Neural cell (in vitro differentiated cells): ENCODE results near the gene CGNL1. TPM values are rescaled to one million over a fixed set of nuclear protein-coding genes. Genes with fewer than 3 reads are reported as not detected.

ENCODE experiments used
- H2AFZ ChIP-seq: fragments of 200-600, 300-800 bp; sonication (generic), shearing (Covaris generic); 2 replicates; pipeline ENCODE4 v1.6.0; 2014; ENCODE audit warnings: low read depth, mild to moderate bottlenecking, antibody characterized with exemption, low read length, moderate library complexity
- H3F3A ChIP-seq: fragments of 200-600 bp; shearing (Covaris generic); 2 replicates; pipeline ENCODE4 v1.6.1; 2016; ENCODE audit warnings: mild to moderate bottlenecking, moderate library complexity, mixed read lengths, antibody characterized with exemption, low read length; ENCODE audit not compliant: insufficient read depth, poor library complexity, severe bottlenecking
- H3K27ac ChIP-seq: fragments of 200-600, 300-800 bp; sonication (generic), shearing (Covaris generic); 2 replicates; pipeline ENCODE4 v1.5.1; 2014; ENCODE audit warnings: mild to moderate bottlenecking, low read length, moderate library complexity
- H3K27me3 ChIP-seq: fragments of 300-800, 200-600 bp; sonication (generic), shearing (Covaris generic); 2 replicates; pipeline ENCODE4 v1.6.0; 2014; ENCODE audit warnings: mild to moderate bottlenecking, low read depth, low read length, moderate library complexity; ENCODE audit not compliant: insufficient read depth
- H3K36me3 ChIP-seq: fragments of 300-800, 200-600 bp; sonication (generic), shearing (Covaris generic); 2 replicates; pipeline ENCODE4 v1.5.1; 2014; ENCODE audit warnings: mild to moderate bottlenecking, antibody characterized with exemption, low read length, moderate library complexity; ENCODE audit not compliant: insufficient read depth
- H3K4me2 ChIP-seq: fragments of 300-800, 200-600 bp; sonication (generic), shearing (Covaris generic); 2 replicates; pipeline ENCODE4 v1.6.0; 2014; ENCODE audit warnings: mild to moderate bottlenecking, low read length
- H3K4me3 ChIP-seq: fragments of 300-800, 200-600 bp; sonication (generic), shearing (Covaris generic); 2 replicates; pipeline ENCODE4 v1.5.1; 2014; ENCODE audit warnings: mild to moderate bottlenecking, low read length, moderate library complexity
- H3K79me2 ChIP-seq: fragments of 200-600 bp; shearing (Covaris generic); replicated peaks from 2 replicates; pipeline ENCODE4 v1.6.0; 2014; ENCODE audit warnings: mild to moderate bottlenecking, low read length, moderate library complexity; ENCODE audit not compliant: insufficient read depth
- H3K9ac ChIP-seq: fragments of 300-800, 200-600 bp; sonication (generic), shearing (Covaris generic); 2 replicates; pipeline ENCODE4 v1.6.1; 2016; ENCODE audit warnings: mild to moderate bottlenecking, low read length, mixed read lengths
- H3K9me2 ChIP-seq: fragments of 200-600 bp; shearing (Covaris generic); 2 replicates; pipeline ENCODE4 v1.6.1; 2016; ENCODE audit warnings: mild to moderate bottlenecking, low read length, mixed read lengths; ENCODE audit not compliant: insufficient read depth
- H3K9me3 ChIP-seq: fragments of 200-600, 300-800 bp; sonication (generic), shearing (Covaris generic); 2 replicates; pipeline ENCODE4 v1.6.1; 2016; ENCODE audit warnings: mild to moderate bottlenecking, mixed run types, low read length, moderate library complexity, mixed read lengths
- H4K20me1 ChIP-seq: fragments of 200-600 bp; shearing (Covaris generic); 2 replicates; pipeline ENCODE4 v1.6.1; 2016; ENCODE audit warnings: mild to moderate bottlenecking, mixed run types; ENCODE audit not compliant: insufficient read depth
- CTCF ChIP-seq: fragments of 450-650 bp; IDR thresholded peaks from 2 replicates; pipeline ENCODE4 v1.5.1; 2014; ENCODE audit warnings: antibody characterized with exemption, mild to moderate bottlenecking, moderate library complexity; ENCODE audit not compliant: poor library complexity, severe bottlenecking
- EP300 ChIP-seq: fragments of 450-650 bp; conservative IDR thresholded peaks from 2 replicates; pipeline ENCODE4 v1.6.1; 2014; ENCODE audit warnings: antibody characterized with exemption, mild to moderate bottlenecking, moderate library complexity; ENCODE audit not compliant: poor library complexity, severe bottlenecking
- EZH2 ChIP-seq: fragments of 200-600, 300-800 bp; shearing (Covaris generic), sonication (generic); IDR thresholded peaks from 2 replicates; pipeline ENCODE4 v1.6.1; 2014; ENCODE audit warnings: antibody characterized with exemption, low read length, borderline replicate concordance, mild to moderate bottlenecking; ENCODE audit not compliant: insufficient read depth, poor library complexity, severe bottlenecking
- MXI1 ChIP-seq: fragments of 450-650 bp; conservative IDR thresholded peaks from 2 replicates; pipeline ENCODE4 v1.6.1; 2014; ENCODE audit warnings: antibody characterized with exemption, mild to moderate bottlenecking; ENCODE audit not compliant: poor library complexity, severe bottlenecking
- POLR2AphosphoS5 ChIP-seq: IDR thresholded peaks from 2 replicates; pipeline ENCODE4 v1.6.1; 2012
- RAD21 ChIP-seq: fragments of 450-650 bp; conservative IDR thresholded peaks from 2 replicates; pipeline ENCODE4 v1.6.1; 2014; ENCODE audit warnings: antibody characterized with exemption, mild to moderate bottlenecking, moderate library complexity
- SMC3 ChIP-seq: fragments of 450-650 bp; conservative IDR thresholded peaks from 2 replicates; pipeline ENCODE4 v1.6.1; 2014; ENCODE audit warnings: antibody characterized with exemption, mild to moderate bottlenecking, moderate library complexity; ENCODE audit not compliant: poor library complexity
- TAF1 ChIP-seq: IDR thresholded peaks from 2 replicates; pipeline ENCODE4 v1.6.1; 2012; ENCODE audit warnings: low read depth
- polyA plus RNA-seq: library from polyadenylated mRNA; depleted of rRNA; stranded (reverse); fragments of >200 nt; gene quantifications from 2 replicates; pipeline ENCODE4 v1.2.3, GENCODE V29; 2014
- TF ChIP-seq, protein P1 (sequence below): IDR thresholded peaks from 2 replicates; pipeline ENCODE4 v1.6.1; 2012; ENCODE audit warnings: borderline replicate concordance

The CGNL1 gene
- polyA plus RNA-seq, 1 donor from 2014 or later: 0.26 TPM

- no peak overlapping the region for H3K9ac ChIP-seq
- no peak overlapping the region for H2AFZ ChIP-seq
- H3F3A ChIP-seq: peaks cover 4% of the 10 kb centered on the region
- H3K4me3 ChIP-seq: no peak overlapping the region
- no peaks in the 10 kb centered on the region for H4K20me1 ChIP-seq
- TF ChIP-seq SMC3 (no peak), EP300 (no peak), CTCF (no peak), TAF1 (no peak), RAD21 (no peak), POLR2AphosphoS5 (no peak), MXI1 (no peak), EZH2 (no peak)
- TF ChIP-seq, protein P1, sequence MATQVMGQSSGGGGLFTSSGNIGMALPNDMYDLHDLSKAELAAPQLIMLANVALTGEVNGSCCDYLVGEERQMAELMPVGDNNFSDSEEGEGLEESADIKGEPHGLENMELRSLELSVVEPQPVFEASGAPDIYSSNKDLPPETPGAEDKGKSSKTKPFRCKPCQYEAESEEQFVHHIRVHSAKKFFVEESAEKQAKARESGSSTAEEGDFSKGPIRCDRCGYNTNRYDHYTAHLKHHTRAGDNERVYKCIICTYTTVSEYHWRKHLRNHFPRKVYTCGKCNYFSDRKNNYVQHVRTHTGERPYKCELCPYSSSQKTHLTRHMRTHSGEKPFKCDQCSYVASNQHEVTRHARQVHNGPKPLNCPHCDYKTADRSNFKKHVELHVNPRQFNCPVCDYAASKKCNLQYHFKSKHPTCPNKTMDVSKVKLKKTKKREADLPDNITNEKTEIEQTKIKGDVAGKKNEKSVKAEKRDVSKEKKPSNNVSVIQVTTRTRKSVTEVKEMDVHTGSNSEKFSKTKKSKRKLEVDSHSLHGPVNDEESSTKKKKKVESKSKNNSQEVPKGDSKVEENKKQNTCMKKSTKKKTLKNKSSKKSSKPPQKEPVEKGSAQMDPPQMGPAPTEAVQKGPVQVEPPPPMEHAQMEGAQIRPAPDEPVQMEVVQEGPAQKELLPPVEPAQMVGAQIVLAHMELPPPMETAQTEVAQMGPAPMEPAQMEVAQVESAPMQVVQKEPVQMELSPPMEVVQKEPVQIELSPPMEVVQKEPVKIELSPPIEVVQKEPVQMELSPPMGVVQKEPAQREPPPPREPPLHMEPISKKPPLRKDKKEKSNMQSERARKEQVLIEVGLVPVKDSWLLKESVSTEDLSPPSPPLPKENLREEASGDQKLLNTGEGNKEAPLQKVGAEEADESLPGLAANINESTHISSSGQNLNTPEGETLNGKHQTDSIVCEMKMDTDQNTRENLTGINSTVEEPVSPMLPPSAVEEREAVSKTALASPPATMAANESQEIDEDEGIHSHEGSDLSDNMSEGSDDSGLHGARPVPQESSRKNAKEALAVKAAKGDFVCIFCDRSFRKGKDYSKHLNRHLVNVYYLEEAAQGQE: no peak
- no peaks in the 10 kb centered on the region for H3K36me3 ChIP-seq
- H3K9me2 ChIP-seq: no peaks in the 10 kb centered on the region
- no peak overlapping the region for H3K27ac ChIP-seq
- no peaks in the 10 kb centered on the region for H3K9me3 ChIP-seq
- no peaks in the 10 kb centered on the region for H3K79me2 ChIP-seq
- no peak overlapping the region for H3K4me2 ChIP-seq
- H3K27me3 ChIP-seq: no peaks in the 10 kb centered on the region
Observed at GRCh38 chr15:57451555-57451954, 75.2 kb downstream of the CGNL1 start.

DNA sequence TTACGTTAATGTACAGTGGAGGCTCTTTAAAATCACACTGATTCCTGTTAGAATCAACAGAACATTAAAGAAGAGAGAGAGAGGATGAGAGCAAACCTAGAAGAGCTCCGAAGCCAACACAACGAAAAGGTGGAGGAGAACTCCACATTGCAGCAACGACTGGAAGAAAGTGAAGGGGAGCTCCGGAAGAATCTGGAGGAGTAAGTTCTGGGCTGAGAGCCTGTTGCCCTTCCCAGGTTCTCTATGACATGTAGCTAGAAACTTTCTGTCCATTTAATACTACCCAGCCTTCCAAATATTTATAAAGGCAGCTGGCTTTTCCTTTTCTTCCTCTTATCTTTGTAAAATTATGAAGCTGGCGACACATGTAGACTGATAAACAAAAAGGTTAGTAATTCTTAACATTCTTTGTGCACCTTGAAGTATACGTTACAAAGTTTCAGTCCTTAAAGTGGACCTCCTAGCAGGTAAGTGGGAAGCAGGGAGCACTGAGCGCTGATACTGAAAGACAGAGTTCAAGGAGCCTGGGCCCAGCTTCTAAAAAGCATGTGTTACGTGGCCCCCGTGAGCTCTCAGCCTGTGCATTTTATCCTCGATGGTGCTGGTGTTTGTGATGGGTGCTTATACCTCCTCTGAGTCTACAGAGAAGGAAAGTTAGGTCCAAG is 75.9 kb downstream of the CGNL1 start:
- TF ChIP-seq EZH2 (no peak), CTCF (no peak), EP300 (no peak), SMC3 (no peak), MXI1 (no peak), RAD21 (no peak)
- H3K79me2 ChIP-seq: no peaks in the 10 kb centered on the region
- H3K9me3 ChIP-seq: no peaks in the 10 kb centered on the region
- H3K27me3 ChIP-seq: no peaks in the 10 kb centered on the region
- no peak overlapping the region for H3K4me3 ChIP-seq
- H3K9me2 ChIP-seq: no peaks in the 10 kb centered on the region
- no peak overlapping the region for H3K9ac ChIP-seq
- no peaks in the 10 kb centered on the region for H4K20me1 ChIP-seq
- H3K4me2 ChIP-seq: no peak overlapping the region
- H3K27ac ChIP-seq: no peak overlapping the region
- H3F3A ChIP-seq: peaks cover 4% of the 10 kb centered on the region
- no peaks in the 10 kb centered on the region for H3K36me3 ChIP-seq
- no peak overlapping the region for H2AFZ ChIP-seq
